NCI-H1694 (cell line): ENCODE data around the gene CCR7.

Experiments used
- DNase-seq: peaks from one replicate; lab custom pipeline; 2025; lab: John Stamatoyannopoulos, UW

CCR7 gene

DNA sequence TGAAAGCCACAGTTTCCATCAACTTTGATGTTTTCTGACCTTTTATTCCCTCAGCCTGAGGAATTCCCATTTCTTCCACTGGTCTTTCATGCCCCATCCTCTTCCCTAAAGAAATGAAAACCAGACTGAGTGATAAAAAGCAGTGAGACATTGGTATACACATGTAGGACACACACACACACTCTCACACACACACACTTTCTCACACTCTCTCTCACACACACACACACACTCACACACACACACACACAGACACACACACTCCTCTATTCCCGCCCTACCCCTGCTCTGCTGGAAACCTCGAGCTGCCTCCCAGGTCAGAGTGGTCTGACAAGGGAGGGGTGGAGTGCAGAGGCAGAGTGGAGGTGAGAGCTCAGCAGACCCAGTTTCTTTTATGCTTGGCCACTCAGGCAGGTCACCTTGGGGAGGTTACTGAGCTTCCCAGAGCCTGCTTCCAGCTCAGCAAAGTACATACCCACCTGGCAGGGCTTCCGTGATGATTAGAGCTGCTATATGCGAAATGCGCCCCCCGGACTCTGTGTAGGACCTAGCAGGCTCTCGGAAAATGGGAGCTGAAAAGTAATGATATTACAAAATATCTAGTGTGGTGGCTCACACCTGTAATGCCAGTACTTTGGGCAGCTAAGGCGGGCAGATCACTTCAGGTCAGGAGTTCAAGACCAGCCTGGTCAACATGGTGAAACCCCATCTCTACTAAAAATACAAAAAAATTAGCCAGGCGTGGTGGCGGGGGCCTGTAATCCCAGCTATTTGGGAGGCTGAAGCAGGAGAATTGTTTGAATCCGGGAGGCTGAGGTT is 30.7 kb downstream of the CCR7 start:
- DNase-seq, result no peak

DNA sequence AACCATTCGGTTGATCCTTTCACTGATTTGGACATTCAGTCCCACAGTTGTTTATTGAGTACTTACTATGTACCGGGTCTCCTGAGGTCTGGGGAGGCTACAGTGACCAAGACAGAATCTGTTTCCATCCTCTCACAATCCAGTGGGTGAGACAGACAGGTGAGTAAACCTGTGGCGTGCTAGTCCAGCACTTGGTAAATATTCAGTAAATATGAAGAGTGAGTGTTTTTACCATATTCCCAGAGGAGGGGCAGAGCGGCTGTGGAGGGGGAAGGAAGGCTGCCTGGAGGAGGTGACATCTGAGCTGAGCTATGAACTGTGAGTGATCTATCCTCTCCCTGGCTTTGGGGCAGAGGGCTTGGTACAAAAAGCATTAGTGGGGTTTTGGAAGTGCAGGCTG is 31.4 kb downstream of the CCR7 start:
- no peak for DNase-seq

DNA sequence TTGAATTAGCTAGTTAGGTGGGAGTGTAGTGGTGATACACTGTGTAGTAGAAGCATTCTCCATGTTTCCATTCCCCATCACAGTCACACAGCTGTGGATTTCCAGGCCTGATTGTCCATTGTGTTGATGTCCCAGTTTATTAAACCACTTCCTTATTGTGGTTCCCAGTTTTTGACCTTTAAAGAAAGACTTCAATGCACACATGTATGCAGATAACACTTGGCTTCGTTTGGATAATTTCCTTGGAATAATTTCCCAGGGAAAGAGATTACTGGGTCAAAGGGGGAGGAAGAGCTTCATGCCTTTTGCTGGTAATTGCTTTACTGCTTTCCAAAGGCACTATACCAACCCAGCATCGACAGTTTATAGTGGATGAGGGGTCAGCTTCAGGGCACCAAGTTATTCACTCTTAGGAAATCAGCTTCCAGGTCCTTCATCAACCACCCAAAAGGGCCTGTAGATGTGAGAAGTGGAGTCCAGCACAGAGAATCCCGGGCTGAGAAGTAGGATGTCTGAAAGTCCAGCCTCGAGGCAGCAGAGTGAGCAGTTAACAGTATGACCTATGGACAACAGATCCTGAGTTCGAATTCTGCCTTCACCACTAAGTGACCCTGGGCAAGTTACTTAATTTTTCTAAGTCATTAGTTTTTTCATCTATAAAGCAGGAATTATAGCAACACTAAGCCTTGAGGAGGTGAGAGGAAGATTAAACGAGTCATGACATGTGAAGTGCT is 32.6 kb downstream of the CCR7 start:
- no peak for DNase-seq

DNA sequence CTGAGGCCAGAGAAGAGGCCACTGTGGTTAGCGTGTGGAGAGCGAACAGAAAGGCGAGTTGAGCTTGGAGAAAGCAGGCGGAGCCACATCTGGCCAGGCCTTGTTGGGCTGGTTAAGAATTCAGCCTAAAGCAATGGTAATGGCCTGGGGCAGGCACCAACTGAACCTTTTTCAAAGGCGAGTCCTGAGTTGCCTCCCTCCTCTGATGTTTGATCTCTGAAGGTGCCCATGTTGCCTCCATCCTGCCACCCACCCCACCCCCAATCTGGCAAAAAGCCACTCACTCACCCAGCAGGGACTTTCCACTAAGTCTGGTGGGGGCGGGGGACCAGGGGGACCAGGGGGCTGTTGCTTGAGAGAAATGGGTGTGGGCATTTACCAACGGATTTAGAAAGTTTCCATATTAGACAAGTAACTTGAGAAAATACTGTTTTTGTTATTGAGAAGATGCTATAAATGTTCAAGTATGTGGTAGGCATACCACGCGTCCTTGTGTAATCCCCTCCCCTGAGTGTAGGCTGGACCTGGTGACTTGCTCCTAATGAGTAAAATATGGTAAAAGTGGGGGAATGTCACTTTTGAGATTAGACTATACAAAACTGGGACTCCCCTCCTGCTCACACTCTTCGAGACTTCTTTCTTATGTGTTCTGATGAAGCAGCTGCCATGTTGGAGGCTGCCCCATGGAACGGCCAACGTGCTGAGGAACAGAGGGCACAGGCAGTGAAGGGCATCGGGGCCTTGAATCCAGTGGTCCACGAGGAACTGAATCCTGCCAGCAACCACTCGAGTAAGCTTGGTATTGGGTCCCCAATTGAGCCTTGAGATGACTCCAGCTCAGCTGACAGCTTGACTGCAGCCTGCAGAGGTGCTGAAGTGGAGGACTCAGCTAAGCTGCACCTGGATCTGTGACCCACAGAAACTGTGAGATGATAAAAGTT is 34.0 kb downstream of the CCR7 start:
- no peak for DNase-seq

DNA sequence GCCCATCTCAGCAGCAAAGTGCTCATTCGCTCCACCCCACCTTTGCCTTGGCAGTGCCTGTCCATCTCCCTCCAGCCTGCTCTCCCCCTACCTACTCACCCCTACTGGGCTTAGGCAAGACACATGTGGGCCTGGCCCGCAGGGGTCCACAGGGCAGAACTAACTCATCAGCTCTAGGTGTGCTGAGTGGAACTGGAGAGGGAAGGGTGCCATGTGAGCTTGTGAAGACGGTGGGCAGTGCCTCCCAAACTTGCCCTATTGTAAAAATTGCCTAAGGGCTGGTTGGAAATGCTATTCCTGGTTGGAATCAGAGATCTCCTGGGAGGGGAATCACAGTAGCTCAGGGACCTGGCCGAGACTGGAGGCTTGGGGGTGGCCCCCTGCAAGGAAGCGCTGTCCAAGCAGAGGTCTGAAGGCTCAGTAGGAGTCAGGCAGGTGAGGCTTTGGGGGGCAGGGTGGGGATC is 34.7 kb downstream of the CCR7 start:
- no peak for DNase-seq

DNA sequence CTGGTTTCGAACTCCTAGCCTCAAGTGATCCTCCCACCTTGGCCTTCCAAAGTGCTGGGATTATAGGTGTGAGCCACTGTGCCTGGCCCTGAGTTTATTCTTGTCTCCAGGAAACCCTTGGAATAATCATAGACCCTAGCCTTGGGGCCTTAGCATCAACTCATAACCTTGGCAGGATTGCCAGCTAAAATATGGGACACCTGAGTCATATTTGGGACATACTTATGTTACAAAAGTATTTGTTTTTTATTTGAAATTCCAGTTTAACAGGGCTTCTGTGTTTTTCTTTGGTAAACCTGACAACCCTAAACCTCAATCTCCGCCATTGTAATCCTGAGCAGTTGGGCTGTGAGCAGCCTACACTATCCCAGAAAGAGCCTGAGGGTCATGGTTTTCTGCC is 35.3 kb downstream of the CCR7 start:
- no peak for DNase-seq

DNA sequence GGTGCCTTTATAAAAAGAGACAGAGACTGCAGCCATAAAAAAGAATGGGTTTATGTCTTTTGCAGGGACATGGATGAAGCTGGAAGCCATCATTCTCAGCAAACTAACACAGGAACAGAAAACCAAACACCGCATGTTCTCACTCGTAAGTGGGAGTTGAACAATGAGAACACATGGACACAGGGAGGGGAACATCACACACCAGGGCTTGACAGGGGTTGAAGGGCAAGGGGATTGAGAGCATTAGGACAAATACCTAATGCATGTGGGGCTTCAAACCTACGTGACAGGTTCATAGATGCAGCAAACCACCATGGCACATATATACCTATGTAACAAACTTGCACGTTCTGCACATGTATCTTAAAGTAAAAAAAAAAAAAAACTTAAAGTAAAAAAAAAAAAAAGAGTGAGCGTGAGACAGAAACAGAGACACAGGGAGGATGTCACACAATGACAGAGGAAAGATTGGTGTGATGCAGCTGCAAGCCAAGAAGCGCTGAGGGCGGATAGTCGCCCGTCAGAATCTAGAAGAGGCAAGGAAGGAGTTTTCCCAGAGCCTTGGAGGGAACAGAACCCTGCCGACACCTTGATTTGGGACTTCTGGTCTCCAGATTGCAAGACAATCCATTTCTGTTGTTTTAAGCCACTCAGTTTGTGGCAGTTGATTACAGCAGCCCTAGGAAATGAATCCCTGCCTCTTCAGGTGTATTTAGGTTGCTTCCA is 36.4 kb downstream of the CCR7 start:
- DNase-seq, result no peak

DNA sequence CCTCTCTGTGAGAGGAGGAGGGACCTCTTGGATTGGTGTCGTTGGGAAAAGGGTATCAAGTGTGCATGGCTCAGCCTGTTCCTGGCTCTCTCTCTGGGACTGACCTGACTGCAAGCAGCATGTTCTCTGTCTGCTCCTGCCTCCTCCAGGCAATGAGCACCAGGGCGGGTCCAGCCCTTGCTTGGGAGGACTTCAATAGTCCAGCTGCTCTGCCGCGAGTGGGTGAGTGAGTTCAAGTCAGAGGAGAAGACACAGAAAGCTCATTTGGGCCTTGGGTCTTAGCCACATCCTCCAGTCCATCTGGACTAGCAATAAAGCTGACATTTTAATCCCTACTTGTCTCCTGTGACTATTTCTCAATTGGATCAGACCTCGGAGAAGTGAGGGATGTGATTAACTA is 38.6 kb downstream of the CCR7 start:
- DNase-seq, result no peak

DNA sequence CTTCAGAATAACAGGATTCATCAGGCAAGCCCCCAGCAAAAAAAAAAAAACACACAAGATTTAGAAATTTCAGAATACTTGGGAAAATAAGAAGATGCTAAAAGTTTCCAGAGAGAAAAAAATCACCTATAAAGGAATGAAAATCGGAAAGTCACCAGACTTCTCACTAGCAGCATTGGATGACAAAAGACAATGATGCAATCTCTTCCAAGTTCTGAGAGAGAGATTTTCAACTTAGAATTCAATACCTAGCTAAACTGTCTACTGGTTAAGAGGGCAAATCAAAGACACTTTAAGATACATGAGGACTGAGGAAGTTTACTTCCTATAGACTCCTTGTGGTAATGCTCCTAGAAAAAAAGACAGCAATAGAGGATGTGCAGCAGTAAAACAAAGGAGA is 40.0 kb downstream of the CCR7 start:
- DNase-seq, result no peak

DNA sequence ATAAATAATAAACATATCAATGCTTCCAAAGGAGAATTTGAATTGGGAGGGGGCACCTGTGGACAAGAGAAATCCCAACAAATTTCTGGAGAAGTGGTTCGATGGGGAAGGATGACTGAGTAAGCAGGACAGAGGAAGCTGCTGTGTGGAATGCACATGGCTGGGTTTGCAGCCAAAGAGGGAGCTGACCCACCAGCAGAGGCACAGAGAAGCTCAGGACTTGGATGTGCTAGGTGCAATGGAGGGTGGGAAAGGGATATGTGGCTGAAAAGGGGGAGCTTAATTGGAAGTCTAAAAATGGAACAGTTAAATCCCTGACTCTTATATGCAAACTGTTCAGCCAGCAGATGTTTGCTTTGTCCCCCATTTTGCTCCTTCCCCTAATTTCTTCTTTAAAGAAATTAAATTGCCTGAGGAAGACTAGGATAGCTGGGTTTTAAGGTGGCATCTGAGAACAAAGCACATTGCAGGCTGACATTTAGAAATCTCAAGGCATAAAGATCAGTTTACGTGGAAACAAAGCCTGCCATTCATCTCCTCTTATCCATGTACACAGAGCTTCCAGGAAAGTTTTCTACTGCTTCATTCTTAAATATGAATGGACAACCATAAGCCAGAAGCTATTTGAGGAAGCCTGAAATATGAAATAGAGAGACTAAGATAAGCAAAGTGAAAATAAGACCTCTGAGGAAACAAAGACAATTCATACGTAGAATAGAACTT is 40.9 kb downstream of the CCR7 start:
- no peak for DNase-seq

DNA sequence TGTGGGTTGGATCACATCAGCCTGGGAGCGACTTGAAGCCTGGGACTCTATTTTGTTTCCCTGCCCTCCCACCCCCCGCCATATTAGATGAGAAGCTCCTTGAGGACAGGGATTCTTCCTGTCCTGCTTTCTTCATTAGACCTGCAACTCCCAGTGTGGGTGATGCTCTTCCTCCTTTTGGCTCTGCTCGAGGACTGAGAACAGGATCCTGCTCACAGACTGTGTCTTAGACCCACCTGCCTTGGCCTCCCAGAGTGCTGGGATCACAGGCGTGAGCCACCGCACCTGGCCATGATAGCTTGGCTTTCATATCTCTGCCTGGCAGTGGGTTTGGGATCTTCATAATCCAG is 42.3 kb downstream of the CCR7 start:
- DNase-seq, result no peak

DNA sequence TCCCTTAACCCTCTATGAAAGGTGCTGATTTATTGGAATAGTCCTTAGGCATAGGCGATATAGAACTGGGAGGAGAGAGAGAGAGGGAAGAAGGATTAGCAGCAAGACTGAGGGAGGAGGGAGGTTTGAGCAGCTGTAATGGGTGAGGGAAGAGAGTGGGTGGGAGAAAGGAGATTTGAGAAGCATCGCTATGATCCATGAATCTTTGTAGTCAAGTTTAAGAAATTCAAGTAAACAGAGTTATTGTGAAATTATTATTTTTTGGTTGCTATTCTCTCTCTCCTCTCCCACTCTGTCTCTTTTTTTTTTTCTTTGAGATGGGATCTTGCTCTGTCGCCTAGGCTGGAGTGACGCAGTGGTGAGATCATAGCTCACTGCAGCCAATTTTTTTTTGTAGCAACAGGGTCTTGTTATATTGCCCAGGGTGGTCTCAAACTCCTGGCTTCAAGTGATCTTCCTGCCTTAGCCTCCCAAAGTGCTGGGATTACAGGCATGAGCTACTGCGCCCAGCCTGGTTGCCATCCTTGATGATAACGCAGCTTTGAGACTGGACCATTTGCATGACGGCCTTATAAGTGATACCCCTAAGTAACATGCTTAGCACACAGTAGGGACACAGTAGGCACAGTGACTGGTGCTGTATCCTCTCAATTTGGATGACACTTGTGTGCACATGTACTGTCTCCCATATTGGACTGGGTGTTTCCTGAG is 42.9 kb downstream of the CCR7 start:
- no peak for DNase-seq

DNA sequence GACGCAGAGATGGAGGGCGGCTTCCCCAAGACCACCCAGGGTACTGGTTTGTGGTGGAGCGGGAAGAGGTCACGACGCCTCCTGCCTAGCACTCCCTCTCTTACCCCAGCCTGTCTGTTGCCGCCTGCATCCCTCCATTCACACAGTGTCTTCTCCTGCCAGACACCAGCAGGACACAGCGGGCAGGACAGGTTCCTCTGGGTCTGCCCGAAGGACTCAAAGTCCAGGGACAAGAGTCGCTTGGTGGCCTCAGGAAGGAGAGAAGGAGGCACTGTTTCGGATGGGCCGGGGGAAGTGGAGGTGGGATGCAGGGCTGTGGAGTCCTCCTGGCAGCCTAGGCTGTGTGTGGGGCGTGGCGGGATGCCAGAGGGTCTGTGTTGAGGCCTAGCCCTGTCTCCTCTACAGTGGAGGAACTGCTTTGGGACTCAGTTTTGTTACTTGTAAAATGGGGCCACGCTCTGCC is 44.2 kb downstream of the CCR7 start:
- DNase-seq, result no peak

DNA sequence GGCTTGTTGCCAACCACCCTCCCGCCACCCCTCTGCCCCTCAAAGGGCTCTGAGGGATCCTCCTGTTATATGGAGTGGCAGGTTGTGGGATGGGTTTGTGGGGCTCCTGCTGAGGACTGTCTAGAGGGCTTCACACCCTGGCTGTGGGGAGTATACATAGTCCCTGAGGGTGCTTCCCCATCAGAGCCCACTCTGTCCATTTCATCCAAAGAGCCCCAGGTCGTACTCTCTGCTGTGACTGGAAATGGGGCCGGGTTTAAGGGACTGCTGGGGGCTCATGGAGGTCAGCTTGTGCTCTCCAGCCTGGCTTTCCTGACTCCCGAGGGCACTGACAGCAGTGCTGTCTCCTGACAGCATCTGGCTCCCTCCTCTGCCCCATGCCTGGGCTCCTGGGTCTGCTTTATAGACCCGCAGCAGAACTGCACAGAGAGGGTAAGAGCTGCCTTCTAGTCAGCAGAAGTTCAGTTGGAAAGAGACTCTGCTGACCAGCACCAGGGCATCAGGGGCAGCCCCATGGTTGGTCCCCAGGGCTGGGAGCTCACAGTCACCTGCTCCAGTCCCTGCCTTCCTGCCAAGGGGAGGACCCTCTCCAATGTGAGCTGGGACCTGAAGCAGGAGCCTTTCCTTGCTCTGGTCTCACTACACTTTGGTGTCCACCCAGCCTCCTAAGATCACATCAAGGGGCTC is 46.0 kb downstream of the CCR7 start:
- no peak for DNase-seq

DNA sequence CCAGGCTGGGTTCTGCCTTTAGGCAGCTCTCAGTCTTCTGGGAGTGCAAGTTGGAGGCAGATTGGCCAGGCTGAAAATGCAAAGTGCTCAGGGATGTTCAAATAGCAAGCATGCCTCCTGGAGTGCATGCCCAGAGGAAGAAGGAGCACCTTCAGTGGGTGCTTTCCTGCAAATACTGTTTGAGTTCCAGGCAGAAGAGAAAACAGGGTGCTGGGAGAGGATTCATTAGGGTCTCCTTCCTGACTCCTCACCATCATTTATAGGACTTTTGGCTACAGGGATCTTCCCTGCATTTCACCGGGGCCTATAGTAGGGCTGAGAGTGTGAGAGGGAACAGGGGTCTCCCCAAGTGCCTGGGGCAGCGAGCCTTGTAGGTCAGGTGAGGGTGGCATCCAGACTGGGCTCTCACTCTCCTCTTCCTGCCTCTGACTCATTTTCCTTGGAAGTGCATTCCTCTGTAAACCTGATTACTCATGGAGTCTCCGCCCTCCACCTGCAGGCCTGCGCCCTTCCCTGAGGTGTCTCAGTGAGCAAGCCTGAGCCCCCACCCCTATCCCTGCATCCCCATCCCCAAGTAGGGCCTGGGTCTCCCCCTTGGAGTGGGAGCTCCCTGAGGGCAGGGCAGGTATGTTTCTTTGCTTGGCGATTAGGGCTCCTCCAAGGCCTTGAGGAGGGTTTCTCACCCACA is 46.7 kb downstream of the CCR7 start:
- no peak for DNase-seq

DNA sequence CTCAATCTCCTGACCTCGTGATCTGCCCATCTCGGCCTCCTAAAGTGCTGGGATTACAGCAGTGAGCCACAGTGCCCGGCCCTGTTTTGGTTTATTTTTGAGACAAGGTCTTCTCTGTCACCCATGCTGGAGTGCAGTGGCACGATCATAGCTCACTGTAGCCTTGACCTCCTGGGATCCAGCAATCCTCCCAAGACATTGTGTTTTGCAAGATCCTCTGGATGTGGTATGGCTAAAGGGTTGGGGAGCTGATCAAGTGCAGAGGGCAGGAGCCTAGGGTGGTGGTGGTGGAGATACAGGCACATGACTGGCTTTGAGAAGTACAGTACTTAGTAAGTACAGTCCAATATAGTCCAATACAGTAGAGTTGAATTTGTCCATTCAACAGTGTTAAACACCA is 47.3 kb downstream of the CCR7 start:
- no peak for DNase-seq

DNA sequence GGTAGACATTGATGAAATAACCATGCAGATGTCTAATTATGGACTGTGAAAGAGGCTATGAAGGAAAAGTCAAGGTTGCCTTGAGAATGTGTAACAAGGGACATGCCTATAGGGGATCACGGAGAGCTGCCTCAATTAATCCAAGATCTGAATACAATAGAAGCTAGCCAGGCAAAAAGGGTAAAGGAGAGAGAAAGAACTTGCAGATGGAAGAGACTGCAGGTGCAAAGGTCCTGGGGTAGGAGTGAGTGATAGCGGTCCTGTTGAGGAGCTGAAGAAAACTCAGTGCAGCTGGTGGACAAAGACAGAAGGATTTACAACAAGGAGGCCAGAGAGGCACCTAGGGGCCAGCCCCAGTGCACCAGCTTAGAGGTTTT is 48.0 kb downstream of the CCR7 start:
- DNase-seq, result no peak

DNA sequence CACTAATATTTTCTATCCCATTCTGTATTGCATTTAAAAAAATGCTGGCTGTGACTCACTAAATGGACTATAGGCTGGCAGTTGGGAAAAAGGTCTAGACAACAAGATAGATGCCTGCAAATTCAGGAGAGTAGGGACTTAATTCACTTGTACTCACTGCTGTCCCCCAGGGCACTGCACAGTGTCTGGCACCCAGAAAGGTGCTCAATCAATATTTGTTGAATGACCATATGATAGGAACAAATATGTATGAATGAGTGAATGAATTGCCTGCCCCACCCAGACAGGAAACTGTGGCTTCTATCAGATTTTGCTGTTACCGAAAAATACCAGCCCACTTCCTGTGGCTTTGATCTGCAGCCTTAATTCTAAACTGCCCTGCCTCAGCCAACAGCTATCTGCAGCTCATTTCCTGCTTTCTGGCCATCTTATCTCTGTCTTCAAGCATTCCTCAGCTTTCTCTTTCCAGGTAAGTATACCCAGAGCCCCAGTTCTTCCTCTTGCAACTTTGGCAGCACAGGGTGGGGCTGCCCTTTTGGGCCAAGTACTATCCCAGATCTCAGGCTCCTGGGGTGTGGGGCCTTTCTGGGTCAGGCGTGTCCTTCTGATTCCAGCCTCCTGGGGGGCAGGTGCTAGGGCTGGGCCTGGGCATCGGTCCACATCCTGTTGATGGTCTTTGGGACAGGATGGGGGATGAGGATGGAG is 48.5 kb downstream of the CCR7 start:
- DNase-seq, result no peak
